A549 treated with CORT108297 at 1 μM for 4 hours (cell line): Measurements from ENCODE around the gene ZNF878. TPM values are rescaled to one million over a fixed set of nuclear protein-coding genes. Genes with fewer than 3 reads are reported as not detected.

Experiments used
- total RNA-seq: library from RNA; stranded (reverse); fragments of 200-300 nt; extraction: Qiagen RNA extraction; gene quantifications from 5 replicates; pipeline ENCODE4 v1.2.3, GENCODE V29; 2022

ZNF878 gene
- not detected in 5 replicates for total RNA-seq

DNA sequence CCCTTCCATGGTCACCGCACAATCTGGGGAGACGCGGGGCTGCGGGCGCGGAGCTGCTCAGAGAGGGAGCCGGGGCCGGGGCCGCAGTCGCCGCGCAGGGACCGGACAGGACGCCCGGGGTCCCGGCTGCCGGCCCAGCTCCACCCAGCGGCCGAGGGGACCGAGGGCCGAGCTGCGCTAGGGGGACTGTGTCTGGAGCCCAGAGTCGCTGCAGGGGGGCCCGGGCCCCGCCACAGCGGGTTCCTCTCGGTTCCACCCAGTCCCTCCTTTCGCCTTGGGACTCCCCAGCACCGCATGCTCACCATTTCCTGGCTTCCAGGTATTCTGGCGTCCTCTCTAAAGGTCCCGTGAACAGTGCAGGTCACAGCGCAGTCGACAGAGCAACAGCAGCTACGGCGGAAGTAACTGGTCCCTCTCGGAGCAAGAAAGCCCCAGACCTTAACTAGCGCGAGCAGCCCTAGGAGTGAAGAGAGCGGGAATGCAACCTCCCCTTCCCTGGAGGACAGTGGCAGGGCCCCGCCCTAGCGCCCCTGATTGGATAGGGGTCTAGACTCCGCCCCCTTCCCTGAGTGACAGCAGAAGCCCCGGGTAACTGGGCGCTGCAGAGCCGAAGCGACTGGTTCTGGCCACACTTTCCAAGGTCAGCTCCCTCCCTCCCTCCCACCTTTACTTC lies at the start of gene ZNF878:
ZNF878 (minus strand) TSS at position 465 of the 673 bp plus-strand sequence; CDS start at position 305, 160 bp downstream.

DNA sequence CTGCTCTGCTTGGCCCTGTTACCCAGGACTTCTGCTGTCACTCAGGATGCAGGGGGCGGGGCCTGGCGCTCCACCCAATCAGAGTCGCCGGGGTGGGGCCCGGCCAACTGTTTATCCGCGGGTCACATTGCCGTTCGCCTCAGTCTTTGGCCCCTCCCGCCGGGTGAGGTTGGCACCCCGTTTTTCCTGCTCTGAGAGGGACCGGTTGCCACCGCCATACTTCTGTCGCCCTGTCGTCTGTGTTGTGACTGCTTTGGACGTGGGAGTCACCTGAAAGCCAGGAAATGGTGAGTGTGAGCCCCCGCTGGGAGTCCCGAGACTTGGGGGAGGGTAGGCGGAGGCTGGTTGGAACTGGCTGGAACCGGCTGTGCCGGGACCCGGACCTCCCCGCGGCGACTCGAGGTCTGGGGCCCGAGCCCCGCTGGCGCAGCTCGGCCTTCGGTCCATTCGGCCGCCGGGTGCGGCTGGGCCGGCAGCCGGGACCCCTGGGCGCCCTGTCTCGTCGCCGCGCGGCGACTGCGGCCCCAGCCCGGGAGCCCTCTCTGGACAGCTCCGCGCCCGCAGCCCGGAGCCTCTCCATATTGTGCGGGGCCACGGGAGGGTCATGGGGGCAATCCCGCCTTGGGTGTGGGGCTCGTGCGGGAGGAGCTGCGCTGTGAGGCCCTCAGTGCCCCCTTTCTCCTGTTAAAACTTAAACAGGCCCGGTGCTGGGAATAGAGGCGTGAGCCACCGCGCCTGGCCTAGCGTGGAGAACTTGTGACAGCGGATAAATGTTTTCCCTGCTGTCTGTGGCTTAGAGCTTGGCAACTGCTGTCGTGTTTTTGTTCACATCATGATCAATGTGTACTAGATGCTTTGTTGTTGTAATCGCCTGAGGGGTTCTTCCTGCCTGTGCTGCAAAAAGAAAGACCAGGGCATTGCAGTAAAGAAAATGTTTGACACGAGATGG lies 12.1 kb upstream of the ZNF878 start, which contains the start of gene ZNF844:
ZNF844 (plus strand) TSS at position 142 of the 949 bp plus-strand sequence; CDS start at position 285, 143 bp downstream.

DNA sequence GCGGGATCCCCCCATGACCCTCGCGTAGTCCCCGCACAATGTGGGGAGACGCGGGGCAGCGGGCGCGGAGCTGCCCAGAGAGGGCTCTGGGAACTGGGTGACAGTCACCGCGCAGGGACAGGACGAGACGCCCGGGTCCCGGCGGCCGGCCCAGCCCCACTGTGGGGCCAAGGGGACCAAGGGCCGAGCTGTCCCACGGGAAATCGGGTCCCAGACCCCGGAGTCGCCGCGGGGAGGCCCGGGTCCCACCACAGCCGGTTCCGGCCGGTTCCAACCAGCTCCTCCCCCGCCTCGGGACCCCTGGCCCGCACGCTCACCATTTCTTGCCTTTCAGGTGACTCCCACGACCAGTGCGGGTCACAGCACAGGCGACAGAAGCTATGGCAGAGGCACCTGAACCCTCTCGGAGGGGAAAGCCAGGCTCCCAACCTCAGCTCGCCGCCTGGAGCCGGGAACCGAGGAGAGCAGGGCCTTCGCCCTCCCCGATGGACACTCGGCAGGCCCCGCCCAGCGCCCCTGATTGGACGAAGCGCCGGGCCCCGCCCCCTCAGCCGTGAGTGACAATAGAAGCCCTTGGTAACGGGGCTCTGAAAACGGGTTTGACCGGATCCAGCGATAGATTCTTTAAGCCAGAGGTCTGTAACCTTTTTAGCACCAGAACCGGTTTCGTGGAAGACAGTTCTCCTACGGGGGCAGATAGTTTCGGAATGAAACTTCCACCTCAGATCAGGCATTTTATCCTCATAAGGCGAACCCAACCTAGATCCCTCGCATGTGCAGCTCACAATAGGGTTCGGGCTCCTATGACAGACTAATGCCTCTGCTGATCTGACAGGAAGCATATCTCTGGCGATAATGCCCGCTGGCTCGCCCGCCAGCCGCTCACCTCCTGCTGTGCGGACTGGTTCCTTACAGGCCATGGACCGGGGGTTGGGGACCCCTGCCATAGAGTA lies 17.3 kb downstream of the ZNF878 start, which contains the start of gene ZNF433:
ZNF433 (minus strand) TSS at position 460 of the 953 bp plus-strand sequence; CDS start at position 320, 140 bp downstream.

Other genes with a start within 250 kb of the ZNF878 start
- 0.02 to 0.04 TPM (median 0.03 TPM) in 3 of 5 replicates, not detected in the others for gene ZNF440, start 238.7 kb downstream of the ZNF878 start, total RNA-seq
- gene ZNF439, start 204.2 kb downstream of the ZNF878 start, total RNA-seq: not detected in 5 replicates
- gene ZNF69, start 165.2 kb downstream of the ZNF878 start, total RNA-seq: not detected in 5 replicates
- 0.26 to 0.55 TPM (median 0.29 TPM) in 5 replicates for gene ZNF700, start 127.9 kb downstream of the ZNF878 start, total RNA-seq
- gene ZNF763, start 87.9 kb downstream of the ZNF878 start, total RNA-seq: not detected in 5 replicates
- not detected in 5 replicates for gene ZNF433, start 17.3 kb downstream of the ZNF878 start, total RNA-seq
- gene ZNF844, start 11.8 kb upstream of the ZNF878 start, total RNA-seq: not detected in 5 replicates
- 0.12 to 0.37 TPM (median 0.20 TPM) in 5 replicates for gene ZNF20, start 87.4 kb upstream of the ZNF878 start, total RNA-seq
- not detected in 5 replicates for gene ZNF625, start 103.8 kb upstream of the ZNF878 start, total RNA-seq
- gene ZNF136, start 110.1 kb upstream of the ZNF878 start, total RNA-seq: 1.2 to 2.0 TPM (median 1.7 TPM) in 5 replicates
- gene ZNF44, start 241.9 kb upstream of the ZNF878 start, total RNA-seq: 0.36 to 1.1 TPM (median 0.61 TPM) in 5 replicates